Embryonic facial prominence (tissue), 1 donor: Measurements from ENCODE around the gene UMOD.
A peak's percentile ranks its signal among the peaks of the same experiment; 100 is the strongest.

ENCODE experiments used
- DNase-seq: peaks from one replicate; pipeline ENCODE4 v3.0.0-alpha.2; 2016; ENCODE audit errors: extremely low spot score

Gene UMOD

DNA sequence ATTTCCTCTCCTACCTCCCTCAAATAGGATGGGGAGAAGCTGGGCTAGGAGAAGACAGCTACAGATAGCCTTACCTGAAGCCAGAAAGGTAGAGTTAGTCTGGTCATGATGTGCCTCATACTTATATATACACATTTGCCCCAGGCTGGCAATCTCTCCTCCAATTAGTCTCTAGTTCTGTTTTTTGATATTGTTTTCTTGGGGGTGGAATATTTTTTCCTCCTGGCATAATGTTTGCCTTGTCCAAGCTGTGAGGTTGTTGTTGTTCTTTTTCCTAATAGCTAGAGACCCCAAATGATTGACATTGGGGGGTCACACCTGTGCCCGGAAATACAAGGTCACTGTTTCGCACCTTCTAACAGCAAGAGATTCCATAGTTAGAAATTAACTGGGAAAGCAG, at the start of gene UMOD:
UMOD (minus strand) TSS at position 101 of the 400 bp plus-strand sequence. CDS start 1,978 bp downstream, outside the sequence.
- DNase-seq = no peak

DNA sequence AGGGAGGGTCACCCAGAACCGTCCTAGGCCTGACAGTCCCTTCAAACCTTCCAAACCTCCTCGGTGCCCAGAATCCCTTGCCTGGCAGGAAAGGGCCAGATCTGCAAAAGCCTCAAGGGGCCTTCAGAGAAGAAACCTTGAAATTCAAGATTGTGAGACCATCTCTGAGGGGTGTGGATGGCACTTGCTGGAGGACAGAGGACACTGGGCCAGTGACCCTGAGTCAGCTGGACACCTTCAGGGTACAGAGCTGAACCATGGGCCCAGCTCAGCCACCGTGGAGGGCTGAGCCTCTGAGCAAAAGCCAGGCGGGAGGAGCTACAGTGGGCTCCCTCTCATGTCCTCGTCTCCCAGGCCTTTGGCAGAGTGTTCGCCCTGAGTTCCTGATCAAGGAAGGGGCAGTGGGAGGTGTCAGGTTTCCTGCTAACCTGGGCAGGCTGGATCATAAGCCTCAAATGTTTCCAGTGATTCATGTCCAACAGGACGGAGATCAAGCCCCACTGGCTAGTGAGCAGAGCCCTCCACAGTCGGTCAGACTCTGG, 49.0 kb upstream of the UMOD start:
- DNase-seq = no peak

DNA sequence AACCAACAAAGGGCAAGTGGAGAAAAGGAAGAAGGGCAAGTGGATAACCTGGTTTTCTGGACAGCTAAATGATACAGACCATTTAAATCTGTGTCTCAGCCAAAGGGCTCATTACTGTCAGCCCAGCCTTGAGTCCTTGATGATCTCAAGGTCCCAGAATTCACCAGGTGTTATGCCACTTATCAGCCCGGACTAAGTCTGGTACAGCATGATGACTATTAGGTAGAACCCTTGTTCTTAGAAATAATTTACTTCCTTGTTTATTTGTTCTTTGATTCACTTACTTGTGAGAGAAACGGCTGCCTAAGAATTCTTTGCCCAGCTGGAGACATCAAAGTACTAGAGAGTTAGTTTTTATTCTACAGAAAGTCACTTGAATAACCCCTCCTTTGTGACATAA, 48.6 kb upstream of the UMOD start:
- no peak for DNase-seq

DNA sequence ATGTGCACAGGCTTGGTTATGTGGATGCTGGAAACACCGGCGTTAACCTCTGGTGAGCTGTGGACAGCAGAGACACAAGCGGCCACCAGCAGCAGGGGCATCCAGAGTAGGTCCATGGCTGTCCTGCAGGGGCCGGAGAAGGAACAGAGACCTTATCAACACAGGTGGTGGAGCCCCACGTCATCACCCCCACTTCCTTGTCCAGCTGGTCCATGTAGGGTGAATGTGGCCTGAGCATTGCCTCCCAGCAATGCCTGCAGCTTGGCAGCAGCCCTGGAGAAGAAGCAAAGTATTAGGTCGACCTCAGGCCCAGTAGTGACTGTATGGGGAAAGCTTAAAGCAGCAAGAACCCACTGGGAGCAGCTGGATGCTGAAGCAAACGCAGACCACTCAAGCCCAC, 46.7 kb upstream of the UMOD start:
- DNase-seq = no peak

DNA sequence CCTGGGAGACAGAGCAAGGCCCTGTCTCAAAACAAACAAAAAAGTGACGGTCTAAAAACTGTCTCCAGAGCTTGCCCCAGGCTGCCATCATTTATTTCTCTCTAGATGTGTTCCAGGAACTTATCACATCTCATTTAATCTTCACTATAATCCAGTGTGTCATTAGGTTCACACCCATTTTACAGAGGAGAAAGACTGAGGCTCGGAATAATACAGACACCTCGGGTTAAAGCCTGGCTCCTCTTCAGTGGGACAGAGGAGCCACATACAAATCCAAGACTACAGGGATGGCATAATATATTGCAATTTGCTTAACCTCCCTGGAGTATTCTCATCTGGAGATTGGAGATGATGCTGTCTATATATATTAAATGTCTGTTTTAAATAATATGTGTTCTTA, 46.1 kb upstream of the UMOD start:
- DNase-seq = no peak

DNA sequence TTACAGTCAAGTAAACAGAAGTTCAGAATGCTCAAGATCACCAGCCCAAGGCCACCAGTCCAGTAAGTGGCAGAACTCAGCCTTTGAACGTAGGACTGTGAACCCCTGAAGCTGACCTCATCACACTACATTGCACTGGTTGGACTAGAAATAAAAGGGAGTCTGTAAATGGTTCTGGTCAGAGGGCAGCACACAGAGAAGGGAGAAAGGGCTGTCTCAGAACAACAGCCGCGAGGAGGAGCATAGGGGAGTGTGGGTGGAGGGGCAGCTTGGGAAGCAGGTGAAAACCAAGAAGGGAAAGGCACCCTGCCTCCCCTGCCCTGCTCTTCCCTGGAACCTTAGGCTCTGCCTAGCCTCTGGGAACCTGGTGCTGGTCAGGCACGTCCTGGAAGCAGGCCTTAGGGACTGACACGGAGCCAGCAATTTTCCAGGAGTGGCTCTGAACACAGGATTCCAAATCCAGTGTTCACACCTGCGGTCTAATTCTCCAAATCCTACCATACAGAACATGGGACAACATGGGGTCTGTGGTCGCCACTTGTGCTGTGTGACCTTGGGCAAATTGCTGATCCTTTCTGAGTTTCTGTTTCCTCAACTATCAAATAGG, 45.1 kb upstream of the UMOD start:
- DNase-seq = no peak

DNA sequence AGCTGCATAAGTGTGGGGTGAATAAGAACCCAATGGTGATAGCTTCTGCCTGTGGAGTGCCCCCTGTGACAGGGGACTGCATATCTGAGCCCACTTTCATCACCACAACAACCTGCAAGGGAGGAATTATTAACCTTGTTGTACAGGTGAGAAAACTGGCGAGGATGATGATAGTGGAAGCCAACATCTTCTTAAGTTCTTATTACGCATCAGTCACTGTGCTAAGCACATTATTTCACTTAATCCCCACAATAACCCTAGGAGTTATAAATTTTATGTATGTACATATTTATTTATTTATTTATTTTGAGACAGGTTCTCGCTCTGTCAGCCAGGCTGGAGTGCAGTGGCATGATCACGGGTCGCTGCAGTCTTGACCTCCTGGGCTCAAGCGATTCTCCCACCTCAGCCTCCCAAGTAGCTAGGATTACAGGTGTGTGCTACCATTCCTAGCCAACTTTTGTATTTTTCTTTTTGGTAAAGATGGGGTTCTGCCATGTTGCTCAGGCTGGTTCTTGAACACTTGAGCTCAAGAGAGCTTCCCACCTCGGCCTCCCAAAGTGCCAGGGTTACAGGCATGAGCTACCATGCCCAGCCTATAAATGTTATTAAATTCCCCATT, 44.4 kb upstream of the UMOD start:
- no peak for DNase-seq

DNA sequence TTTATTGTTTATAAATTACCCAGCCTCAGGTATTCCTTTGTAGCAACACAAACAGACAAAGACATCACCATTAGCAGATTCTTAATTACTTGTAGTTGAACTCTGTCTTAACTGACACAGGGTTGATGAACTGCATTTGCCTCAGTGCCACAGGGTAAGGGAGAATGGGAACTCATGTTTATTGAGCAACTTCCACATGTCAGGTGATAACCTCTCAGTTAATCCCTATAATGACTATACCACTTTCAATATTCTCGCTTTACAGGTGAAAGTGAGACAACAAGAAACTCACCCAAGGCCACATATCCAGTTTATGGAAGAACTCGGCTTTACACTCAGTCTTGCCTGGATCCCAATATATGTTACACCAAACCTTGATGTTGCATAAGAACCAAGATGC, 43.4 kb upstream of the UMOD start:
- DNase-seq = no peak

DNA sequence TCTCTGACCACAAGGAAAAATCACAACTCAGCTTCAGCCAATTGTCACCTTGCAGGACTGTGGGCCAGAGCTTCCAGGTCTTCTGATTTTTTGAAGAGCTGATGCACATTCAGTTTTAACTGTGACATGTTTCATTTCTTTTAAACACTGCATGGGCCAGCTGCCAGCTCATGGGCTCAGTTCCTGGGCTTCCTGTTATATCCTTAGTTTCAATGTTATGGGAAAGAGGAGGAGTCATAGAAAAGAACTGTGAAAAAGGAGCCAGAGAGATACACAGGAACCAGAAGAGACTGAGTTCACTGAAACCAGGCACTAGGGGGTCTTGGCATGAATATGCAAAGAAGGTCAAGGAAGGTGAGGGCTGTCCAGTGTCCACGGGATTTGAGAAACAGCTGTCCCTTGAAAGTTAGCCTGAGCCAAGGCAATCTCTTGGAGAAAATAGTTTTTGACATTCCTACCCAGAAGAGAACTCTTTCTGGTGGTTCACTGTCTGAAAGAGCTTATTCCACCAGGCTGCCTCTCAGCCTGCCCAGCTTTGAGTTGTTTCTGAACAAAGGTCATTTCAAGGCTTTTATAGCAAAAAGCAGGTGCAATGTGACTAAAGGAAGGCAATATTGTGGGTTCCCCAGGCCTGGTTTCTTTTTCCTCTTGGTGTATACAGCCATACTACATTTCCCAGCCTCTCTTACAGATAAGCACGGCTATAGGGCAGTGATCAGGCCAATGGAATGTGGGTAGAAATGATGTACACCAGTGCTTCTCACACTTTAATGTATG, 41.5 kb upstream of the UMOD start:
- DNase-seq = no peak

DNA sequence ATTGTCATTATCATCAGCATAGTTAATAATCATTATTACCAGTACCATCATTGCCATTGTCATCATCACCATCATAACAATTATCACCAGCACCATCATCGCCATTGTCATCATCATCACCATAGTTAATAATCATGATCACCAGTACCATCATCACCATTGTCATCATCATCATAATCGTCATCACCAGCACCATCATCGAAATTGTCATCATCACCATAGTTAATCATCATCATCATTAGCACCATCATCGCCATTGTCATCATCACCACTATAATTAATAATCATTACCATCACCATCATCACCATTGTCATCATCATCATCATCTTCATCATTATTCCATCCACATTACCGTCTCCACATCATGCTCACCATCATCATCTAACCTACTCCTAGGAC, 38.5 kb upstream of the UMOD start:
- DNase-seq = no peak

DNA sequence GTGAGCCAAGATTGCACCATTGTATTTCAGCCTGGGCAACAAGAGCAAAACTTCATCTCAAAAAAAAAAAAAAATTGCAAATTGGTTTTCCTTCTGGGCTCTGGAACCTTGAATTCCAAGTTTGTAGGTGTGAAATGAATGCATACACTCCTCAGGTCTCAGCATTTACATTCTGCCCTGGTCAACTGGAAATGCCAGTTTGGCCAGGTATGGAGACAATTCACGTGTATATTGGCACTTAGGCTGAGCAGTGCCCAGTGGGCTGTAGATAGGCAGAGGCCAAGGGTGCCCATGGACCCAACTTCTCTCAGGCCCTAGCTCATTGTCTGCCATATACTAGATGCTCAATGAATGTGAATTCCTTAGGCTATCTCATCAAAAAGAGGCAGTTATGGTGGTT, 36.3 kb upstream of the UMOD start:
- DNase-seq = no peak

DNA sequence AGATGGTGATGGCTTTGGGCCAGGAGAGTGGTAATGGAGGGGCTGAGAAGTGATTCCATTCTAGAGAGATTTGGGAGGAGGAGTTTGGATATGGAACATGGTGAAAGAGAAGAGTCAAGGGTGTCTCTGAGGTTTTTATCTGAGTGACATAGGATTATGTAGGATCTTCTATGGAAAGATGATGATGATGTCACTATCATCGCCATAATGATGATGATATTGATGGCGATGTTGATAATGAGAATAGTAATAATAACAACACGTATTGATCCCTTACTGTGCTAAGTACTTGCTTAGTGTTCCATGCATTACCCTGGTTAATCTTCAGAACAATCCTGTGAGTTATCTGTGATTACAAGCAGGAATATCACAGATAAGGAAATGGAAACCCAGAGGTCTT, 35.5 kb upstream of the UMOD start:
- DNase-seq = no peak

DNA sequence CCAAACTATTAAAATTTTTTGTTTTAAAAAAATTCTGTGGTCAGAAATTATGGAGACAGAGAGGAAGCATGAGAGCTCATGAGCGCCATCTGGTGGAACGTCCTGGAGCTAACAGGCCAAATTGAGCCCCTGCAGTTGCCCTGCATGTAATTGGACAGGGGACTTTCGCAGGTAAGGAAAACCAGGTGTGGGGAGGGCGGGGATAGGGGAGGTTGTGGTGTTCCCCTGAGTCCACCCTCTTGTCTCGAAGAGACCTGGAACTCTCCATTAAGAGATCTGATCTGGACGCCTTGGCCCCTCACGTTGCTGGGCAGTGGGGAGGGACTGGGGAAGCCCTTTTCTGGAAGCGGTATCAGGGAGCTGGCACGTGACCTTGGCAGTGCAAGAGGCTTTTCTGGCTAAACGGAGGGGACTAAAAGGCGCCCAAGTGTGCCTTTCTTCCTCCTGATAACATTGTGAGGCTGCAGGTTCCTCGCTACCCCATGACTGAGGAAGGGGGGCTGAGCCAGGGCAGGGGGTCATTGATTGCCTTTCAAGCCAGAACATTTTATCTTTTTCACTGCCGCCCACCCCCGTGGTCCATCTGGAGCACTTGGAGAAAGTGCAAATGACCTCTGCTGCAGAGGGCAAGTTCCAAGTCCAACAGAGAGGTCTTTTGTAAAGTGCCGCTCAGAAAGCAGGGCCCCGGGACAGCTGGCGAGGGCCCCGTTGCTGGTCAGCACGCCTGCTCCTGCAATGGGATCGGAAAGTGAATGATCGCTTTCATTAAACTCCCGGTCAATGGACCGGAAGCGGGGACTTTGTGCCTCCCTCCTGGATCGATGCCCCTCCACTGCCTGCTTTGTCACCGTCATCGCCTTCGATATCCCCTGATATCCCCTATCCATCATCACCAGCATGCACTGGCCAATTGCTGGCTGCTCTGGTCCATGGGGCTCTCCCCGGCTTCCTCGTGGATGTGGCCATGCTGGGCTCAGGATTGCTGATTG, 33.6 kb upstream of the UMOD start:
- no peak for DNase-seq

DNA sequence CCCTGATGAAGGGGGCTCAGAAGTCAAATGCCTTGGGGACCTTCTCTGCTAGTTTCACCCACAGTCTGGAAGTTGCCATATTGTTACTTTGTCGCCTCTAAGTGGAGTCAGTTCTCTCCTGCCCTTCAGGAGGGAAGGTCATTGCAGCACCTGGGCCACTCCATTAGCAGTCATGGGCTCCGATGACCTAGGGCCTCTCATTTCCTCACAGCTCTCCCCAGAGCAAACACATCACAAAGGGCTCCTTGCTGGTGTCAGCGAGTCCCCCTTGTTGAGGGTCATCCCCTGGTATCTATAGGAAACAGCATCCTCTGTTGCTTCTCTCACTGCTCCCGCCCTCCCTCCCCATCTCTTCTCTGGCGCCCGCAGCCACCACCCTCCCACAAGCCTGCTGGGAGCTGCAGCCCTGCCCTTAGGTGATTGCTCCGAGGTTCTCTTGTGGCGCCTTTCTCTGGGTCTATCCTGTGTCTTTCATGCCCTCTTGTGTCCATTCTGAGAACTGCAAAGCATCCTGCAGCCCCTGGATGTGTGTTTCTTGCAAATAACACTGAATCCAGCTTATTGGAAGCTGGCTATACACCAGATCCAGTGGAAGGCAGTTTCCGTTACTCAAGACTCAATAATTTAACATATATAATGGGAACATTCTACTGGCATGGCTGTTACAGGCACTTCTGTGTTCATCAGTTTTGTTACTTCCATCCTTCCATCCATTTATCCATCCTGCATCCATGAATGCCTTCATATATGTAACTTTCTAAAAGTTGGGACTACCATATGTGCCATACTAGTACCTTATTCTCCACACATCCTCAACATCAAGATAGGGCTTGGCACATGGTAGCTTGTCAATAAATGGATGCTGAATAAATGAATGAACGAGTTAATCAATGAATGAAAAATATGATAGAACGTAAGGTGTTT, 30.9 kb upstream of the UMOD start:
- DNase-seq = peak; percentile 31

DNA sequence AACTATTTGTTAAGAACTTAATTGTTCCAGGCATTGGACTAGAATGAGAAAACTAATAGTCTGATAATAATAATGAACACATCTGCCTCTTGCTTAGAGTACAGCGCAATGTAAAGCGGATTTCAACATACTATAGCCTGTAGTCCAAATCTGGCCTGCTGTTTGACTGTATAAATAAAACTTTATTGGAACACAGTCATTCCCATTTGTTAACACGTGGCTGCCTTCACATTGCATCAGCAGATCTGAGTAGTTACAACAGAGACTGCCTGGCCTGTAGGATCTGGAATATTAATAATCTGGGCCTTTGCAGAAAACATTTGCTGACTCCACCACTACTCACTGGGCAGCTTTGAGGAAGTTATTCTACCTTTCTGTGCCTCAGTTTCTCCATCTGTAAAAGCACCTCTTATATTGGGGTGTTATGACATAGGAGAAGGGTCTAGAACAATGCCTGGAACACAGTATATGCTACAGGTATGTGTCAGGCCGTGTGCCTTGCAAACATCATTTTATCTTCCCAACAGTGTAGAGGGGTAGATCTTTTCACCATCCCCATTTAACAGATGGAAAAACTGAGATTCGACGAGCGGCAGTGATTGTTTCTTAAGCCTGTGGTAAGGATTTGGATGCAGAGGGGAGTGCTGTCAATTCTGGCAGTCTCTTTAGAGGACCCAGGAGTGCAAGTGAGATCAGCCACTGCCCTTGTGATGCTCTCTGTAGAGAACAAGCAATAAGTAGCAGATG, 29.9 kb upstream of the UMOD start:
- DNase-seq = no peak

DNA sequence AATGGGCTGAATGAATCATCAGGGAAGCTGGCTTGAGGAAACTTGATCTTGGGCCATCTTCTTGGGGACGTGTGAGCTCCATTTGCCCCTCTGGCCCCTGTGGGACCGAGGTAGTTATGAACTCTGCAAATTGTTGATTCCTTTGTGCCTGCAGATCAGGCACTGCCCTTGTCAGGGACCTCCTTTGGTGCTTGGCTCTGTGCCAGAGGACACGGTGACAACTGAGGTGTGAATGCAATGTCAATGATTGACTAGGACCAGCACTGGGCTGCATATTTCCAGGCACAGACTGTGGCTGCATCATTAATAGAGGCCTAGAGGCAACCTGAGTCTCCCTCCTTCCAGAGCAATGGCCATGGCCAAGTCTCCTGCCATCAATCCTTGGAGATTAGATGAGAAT, 28.3 kb upstream of the UMOD start:
- no peak for DNase-seq

DNA sequence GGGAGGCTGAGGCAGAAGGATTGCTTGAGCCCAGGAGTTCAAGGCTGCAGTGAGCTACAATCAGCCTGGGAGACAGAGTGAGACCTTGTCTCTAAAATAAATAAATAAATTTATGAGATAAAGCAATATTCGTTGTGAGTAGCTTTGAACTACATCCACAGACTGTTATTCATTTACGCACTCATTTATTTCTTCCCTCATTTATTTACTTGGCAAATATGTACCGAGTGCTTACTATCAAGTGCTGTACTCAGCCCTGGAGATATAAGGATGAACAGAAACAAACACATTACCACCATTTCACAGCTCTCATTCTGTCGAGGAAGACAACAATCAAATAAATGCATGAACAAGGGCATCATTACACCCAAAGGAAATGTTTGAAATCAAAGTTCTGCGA, 24.7 kb upstream of the UMOD start:
- no peak for DNase-seq

DNA sequence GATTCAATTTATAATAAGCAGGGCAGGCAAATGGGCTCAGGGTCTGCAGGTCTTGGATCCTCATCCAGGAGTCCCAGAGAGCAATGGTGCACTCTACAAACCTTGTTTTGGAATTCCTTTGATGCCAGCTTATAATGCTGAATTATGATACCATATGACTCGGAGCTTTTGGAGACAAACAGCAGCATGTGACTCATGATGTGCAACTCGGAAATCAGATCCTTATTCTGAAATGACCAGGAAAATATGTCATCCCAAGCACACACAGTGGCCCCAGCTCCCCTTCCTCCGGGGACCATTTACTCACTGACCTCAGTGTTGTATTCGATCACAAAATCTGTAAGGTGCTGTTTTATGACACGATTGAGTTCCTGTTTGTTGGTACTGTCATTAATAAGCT, 20.2 kb upstream of the UMOD start:
- no peak for DNase-seq

DNA sequence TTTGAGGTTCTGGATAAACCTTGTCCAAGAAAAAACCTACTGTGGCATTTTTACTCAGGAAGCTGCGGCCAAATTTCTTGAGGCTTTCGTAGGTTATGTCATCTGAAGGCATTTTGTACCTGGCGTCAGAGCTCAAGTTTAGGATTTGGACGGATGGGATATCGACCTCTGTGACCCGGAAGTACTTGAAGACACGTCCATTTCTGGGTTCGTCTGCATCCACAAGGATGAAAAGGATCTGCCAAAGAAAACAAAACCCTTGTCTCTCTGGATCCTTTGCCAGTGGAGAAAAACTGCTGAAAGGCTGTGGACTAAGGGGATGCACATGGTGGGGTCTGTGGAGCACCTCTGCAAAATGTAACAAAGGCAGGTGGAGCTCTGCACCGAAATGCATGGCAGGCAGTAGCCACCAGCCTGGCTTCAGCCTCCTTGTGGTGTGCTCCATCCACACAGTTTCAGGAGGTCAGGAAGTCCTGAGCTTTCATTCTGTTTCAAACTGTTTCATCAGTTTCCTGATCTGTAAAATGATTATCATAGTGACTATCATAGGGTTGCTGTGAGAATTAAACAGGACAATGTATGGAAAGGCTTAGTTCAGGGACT, 17.0 kb upstream of the UMOD start:
- DNase-seq = no peak

DNA sequence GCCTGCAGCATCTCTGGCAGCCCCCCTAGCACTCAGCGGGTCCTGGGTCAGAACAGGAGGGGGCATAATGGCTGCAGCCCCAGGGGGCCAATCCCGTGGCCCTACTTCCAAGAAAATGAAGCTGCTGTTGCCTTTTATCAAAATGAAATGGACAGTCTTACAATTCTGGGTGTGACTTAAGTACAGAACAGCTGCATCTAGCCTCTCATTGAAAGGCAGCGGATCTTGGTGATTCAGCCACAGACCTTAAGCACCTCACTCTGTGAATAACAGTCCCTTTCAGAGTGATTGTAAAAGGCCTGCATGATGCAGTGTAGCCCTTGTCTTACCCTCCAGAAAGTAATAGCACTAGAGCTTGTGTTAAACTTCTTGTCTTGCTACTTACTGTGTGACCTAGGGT, 11.5 kb upstream of the UMOD start:
- no peak for DNase-seq
